IMR-90 (cell line): Measurements from ENCODE around the gene AWAT2.

Experiments used
- CTCF ChIP-seq: conservative IDR thresholded peaks from 2 replicates; pipeline ENCODE4 v1.5.1; 2012; ENCODE audit warnings: mild to moderate bottlenecking, low read depth, low read length, improper control_type of control experiment
- POLR2A ChIP-seq: IDR thresholded peaks from 2 replicates; pipeline ENCODE4 v1.6.1; 2012; ENCODE audit warnings: mild to moderate bottlenecking, low read depth, low read length

GRCh38 chrX:70046978-70047377 is 2.8 kb downstream of the AWAT2 start:
- TF ChIP-seq CTCF = no peak
- TF ChIP-seq POLR2A = no peak
